GM21447 (cell line): Measurements from ENCODE around the gene RNF207.

Experiments
- ATAC-seq: cut with Tn5 transposase; IDR thresholded peaks from one replicate; pipeline ENCODE4 v1.9.1; 2021; ENCODE audit not compliant: unreplicated experiment

The RNF207 gene

GRCh38 chr1:6172549-6172948 lies 33.4 kb upstream of the RNF207 start:
- no peak for ATAC-seq

GRCh38 chr1:6174621-6175410 lies 31.1 kb upstream of the RNF207 start:
- ATAC-seq = no peak

GRCh38 chr1:6175411-6175828 lies 30.5 kb upstream of the RNF207 start:
- no peak for ATAC-seq

DNA sequence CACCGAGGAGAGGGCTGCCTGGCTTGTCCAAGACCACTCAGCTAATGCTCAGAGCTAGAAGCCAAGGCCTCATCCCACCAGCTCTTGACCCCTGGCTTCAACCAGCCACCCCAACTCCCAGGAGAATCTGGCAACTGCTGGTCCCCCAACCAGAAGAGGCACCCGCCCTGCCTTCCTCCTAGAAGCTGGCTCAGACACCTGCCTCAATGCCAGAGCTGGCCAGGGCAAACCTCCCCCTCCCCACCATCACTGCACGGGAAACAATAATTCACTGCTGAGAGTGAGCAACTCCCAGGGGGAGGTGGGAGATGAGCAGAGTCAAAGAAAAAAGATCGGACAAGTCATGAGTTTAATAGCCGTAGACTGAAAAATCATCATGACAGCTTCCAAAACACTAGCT lies 29.1 kb upstream of the RNF207 start:
- no peak for ATAC-seq

DNA sequence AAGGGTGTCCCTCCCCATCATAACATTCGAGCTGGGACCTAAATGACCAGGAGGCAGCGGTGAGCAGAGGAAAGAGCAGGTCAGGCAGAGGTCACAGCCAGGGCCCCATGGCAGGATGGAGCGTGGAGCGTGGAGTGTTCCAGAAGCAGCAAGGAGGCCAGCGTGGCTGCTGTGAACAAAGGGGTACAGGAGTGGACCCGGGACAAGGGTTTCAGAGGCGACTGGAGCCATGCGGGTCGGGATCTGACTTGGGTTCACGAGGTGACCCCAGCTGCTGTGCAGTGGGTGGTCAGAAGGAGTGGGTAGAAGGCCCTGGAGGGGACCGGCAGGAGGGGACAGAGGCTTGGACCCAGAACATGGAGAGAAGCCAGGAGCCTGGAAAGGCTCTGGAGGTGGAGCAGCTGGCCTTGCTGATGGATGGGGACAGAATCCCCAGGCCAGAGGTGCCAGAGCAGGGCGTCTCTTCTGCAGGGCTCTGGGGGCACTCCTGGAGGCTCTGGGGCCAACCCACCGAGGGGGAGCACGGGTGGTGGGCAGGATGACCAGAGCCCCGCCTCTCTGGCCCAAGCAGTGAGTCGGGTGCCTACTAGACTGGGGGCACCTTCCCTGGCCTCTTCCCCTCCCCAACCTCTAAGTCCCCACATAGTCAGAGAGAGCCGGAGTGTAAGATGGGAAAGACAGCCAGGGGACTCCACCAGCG lies 28.1 kb upstream of the RNF207 start:
- no peak for ATAC-seq

- no peak for ATAC-seq
These were observed 27.0 kb upstream of the RNF207 start for GRCh38 chr1:6178751-6179563.

DNA sequence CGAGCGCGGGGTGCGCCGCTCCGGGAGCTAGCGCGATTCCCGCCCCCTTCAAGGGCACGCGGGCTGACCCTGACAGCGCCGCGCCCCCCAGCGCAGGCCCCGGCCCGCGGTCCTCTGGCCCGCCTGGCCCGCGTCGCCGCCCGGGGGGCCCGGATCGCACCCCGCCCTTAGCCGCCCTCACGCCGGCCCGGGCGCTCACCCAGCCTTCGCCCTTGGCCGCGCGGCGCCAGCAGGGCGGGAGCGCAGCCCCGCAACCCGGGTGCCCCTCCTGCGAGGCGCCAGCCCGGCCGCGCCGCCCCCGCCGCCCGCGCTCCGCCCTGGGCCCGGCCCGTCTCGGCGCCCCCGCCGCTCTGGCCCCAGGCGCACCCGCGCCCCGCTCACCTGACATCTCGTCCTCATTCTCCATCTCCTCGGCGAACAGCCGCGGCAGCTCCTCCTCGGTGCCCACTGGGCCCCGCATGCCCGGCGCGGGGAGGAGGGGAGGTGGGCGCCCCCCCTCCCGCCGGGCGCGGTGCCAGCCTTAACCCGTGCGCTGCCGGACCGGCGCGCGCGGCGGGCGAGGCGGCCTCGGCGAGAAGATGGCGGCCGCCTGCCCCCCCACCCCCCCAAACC lies 26.2 kb upstream of the RNF207 start:
- no peak for ATAC-seq

DNA sequence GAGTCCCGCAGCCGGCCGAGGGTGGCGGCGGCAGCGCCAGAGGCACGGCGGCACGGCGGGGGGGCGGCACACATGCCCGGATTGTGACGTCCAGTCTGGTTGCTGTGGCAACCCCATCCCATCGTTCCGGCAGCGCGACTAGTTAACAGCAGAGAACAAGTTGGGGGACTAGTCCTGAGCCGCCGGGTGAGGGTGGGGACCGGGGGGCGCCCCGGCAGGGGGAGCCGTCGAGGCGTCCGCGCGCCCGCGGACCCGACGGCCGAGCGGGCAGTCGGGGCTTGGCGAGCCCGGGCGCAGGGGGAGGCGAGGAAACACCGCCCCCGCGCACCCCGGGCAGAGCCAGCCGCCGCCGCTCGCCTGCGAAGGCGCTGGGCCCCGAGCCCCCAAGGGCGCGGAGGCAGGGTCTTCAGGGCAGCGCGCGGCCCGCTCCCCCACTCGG lies 25.6 kb upstream of the RNF207 start, which contains the start of gene CHD5:
TSS of gene CHD5 (minus strand) at position 54 of the 439 bp plus-strand sequence. CDS start 298 bp downstream, outside the sequence.
- ATAC-seq = no peak

- ATAC-seq = no peak
These were observed 25.1 kb upstream of the RNF207 start for GRCh38 chr1:6180707-6181311.

DNA sequence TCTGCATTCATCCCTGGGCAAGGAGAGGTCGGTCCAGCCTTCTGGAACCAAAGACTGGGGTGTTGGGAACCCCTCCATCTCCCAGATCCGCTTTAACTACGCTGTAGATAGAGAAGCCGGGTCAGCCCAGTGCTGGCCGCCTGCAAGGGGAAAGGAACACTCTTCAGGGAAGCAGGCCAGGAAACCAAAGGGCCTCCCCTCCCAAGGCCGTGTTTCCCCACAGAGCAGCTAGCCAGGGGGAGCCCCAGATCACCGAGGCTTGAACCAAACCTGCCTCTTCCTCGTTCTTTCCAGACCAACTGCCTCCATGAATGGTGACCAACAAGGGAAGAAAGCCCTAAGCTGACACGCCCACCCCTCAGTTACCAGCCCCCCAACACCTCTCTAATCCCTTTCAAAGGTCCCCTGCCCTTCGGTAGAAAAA lies 24.6 kb upstream of the RNF207 start:
- no peak for ATAC-seq

GRCh38 chr1:6183520-6183989 lies 22.4 kb upstream of the RNF207 start:
- no peak for ATAC-seq

DNA sequence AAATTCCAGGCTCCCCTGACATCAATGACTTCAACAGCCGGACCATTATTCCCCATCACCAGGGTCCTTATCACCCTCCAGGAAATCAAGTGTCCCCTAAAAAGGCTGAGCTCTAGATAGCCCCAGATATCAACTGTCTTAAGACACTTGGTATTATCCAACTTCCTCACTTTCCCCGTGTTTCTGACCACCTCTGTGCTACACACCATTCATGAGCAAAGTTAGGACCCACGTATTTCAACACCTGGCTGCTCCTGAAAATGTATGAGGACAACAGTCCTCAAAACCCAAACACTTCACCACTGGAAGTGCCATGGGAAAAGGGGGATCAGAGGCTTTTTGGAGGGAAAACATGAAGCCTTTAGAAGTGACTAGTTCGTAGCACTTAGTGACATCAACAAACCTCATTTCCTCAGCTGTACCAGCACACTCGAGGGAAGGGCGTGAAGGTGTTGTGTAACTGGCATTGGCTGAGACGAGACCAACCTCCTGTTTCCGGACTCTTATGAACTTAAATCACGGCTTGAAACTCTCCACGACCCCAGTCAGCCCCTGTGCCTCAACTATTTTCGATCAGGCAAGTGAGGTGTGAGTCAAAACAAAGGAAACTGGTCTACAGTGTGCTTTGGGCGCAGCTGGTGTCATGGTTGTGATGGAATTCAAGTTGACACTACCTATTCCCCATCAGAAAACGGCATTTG lies 21.7 kb upstream of the RNF207 start:
- ATAC-seq = no peak

DNA sequence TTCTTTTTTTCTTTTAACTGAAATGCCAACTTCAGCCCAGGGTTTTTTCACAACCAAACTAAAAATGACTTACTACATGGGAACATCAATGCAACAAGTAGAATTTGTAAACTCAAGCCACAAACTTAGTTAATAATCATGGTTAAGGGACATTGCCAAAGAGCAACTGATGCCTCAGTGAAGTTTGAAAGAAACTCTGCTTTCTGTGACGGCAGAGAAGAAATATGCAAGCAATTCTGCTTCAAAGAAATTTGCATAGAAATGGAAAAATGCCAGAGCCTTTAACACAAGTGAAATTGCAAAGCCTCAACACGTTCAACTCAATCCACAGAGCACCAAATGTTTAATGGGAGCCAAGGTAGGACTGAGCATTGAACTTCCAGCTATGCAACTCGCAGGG lies 20.8 kb upstream of the RNF207 start:
- ATAC-seq = no peak

DNA sequence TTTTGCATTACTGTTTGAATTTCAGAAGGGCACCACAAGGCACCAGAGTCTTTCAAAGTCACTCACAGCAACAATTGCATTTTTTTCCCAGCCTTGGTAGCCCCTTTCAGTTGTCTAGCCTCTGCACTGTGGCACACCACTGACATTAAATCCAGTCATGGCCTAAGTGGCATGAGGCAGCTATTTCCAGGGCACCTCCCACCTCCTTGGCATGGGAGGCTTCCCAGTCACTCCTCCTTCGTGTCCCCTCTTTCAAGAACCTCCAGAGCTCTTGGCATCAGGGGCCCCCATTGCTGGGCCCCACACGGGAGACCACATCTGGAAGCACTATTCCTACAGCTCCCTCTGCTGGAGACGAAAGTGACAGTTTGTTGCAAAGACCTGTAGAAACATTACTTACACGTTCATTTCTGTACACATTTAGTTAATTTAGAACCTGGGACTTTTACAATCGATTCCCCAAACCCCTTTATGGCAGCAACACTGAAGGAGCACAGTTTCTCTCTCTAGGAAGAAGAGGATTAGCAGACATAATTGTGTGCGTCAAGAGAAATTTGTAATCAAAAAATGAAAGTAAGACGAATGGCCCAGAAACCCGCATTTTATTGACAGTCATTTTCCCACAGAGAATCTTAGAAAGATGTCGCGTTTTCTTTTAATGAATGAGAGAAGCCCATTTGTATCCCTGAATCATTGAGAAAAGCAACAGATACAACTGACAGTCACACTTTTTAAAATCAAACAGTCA lies 20.1 kb upstream of the RNF207 start:
- no peak for ATAC-seq

DNA sequence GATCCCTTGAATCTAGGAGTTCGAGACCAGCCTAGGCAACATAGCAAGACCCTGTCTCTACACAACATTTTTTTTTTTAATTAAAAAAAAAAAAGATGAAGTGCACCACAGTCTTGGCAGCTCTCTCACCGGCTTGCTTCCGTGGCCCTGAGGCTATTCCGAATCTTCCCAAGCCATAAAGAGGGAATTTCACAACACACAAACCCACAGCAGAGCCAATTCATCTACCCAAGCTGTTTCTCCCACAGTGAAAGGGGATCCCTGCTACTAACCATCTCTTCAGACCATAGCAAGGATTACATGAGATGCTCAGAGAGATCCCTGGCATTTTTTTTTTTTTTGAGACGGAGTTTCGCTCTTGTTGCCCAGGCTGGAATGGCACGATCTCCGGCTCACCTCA lies 17.5 kb upstream of the RNF207 start:
- ATAC-seq = no peak

- ATAC-seq = no peak
These were observed 14.0 kb upstream of the RNF207 start for GRCh38 chr1:6191968-6192367.

DNA sequence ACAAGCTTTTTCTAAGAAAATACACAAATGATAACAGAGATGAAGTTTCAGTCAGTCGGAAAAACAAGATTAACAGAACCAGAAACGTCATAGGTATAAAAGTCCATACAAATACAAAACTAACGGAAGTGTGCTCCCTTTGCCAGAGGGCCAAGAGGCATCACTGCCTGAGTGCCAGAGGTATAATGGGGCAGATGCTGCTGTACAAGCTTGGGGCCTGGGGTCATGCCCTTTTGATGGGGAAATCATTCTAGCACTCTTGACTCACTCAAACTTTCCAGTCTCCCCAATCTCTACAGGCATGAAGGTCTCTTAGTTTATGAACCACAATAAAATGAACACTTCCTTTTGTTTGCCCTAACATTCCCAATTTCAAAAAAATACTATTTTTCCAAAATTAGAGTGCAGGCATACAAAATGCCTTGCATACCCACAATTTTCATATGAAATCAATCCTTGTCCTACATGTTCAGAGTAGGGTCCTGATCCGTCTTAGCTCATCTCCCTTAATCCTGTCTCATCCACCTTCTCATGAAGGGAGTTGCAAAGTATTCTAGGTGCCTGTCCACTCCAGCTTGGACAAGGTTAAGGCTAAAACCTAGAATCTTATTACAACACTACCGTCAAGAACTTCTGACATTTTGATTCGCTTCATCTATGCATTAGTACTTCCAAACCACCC lies 8.0 kb upstream of the RNF207 start:
- no peak for ATAC-seq

- peak; percentile 19 for ATAC-seq
These were observed 7.1 kb upstream of the RNF207 start for GRCh38 chr1:6198646-6199297.
